WTC11 (cell line): Measurements from ENCODE around the gene PNPLA8.

Experiments used
- IRF1 ChIP-seq: sonication (generic); formaldehyde crosslinking; IDR thresholded peaks from 2 replicates; pipeline ENCODE4 v1.8.0; 2023; ENCODE audit warnings: missing genetic modification reagents
- MAX ChIP-seq: sonication (generic); formaldehyde crosslinking; IDR thresholded peaks from 2 replicates; pipeline ENCODE4 v1.8.0; 2022; ENCODE audit warnings: mild to moderate bottlenecking, missing genetic modification reagents
- NR2C2 ChIP-seq: sonication (generic); formaldehyde crosslinking; IDR thresholded peaks from 2 replicates; pipeline ENCODE4 v1.8.0; 2022; ENCODE audit warnings: mild to moderate bottlenecking, missing genetic modification reagents
- RELA ChIP-seq: sonication (generic); formaldehyde crosslinking; IDR thresholded peaks from 2 replicates; pipeline ENCODE4 v1.8.1; 2022; ENCODE audit warnings: missing genetic modification reagents, mild to moderate bottlenecking, borderline replicate concordance

GRCh38 chr7:108569381-108570145, 43.6 kb upstream of the PNPLA8 start, which contains the start of the genes DNAJB9 and THAP5:
- TF ChIP-seq NR2C2 (peak; percentile 58; the same call in 1 of the 2 replicates), MAX (CRISPR knock-in tag) (peak; percentile 99), RELA (CRISPR knock-in tag) (peak; percentile 89; the same call in 1 of the 2 replicates), IRF1 (CRISPR knock-in tag) (peak; percentile 86; the same call in 1 of the 2 replicates)
